Tibial nerve (tissue), 4 donors: ENCODE data around the gene GRM4.

Experiments
- CTCF ChIP-seq, 5 experiments: fragments of 200-600 bp in 3 of 5; fragments of 450-650 bp in 2 of 5; sonication (generic) in 3 of 5; IDR thresholded peaks; one replicate each; pipeline ENCODE4 v1.5.1; 2016 to 2019; ENCODE audit warnings: antibody characterized with exemption in 5 of 5, mild to moderate bottlenecking in 3 of 5, moderate library complexity in 2 of 5
- EP300 ChIP-seq, 2 donors: sonication (generic); formaldehyde crosslinking; IDR thresholded peaks; one replicate each; pipeline ENCODE4 v1.6.1; 2017; ENCODE audit warnings: antibody characterized with exemption in 2 of 2, mild to moderate bottlenecking in 1 of 2

- TF ChIP-seq CTCF (IDR thresholded peaks at IDR 0.05) (no peak), EP300 (IDR thresholded peaks at IDR 0.05) (no peak)
These were observed 66.0 kb downstream of the GRM4 start for GRCh38 chr6:34079899-34080298.
